Measurements from ENCODE around the gene SRGAP1. TPM values are rescaled to one million over a fixed set of nuclear protein-coding genes. Genes with fewer than 3 reads are reported as not detected.

Gene SRGAP1
- total and polyA plus RNA-seq, 2 of the 4 experiments (the other 2 are of a cell fraction) = 10.0 to 10.2 TPM

DNA sequence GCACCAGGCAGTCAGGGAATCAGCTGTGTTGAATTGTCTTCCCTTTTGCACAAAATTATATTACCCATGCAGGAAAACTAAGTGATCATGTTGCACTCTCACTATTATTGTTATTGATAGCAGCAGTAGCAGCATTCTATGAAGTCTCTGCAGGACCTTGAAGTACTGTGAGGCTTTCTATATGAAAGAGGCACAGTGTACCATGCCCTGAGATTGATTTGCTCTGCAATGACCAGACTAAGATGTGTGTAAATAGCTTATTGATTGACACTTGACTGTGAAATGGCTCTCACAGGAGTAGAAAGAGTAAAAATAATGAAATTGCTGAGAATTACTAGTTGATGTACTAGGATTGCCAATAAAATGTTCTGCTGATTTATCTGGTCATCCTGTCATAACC, 277.7 kb downstream of the SRGAP1 start:
- Histone ChIP-seq H2BK15ac (ENCODE audit: low read depth, low read length) (no peak overlapping the region), H3K4me1 (ENCODE audit: control insufficient read depth, insufficient read depth, low read length) (peaks cover 8% of the 10 kb centered on the region; the same call in 1 of the 2 replicates), H3K9me3 (ENCODE audit: control insufficient read depth, insufficient read depth, low read length) (no peaks in the 10 kb centered on the region), H3K4me3 (ENCODE audit: insufficient read depth, low read depth, low read length) (no peak overlapping the region), H4K5ac (ENCODE audit: low read depth, low read length) (no peak overlapping the region), H2AK5ac (ENCODE audit: low read depth, low read length) (no peak overlapping the region), H3K4me2 (ENCODE audit: low read depth, low read length) (no peak overlapping the region), H3K27ac (ENCODE audit: insufficient read depth, low read length) (no peak overlapping the region), H4K20me1 (ENCODE audit: insufficient read depth, low read length) (no peaks in the 10 kb centered on the region), H3K9ac (ENCODE audit: low read depth, low read length) (no peak overlapping the region), H2BK120ac (ENCODE audit: low read depth, low read length) (no peak overlapping the region), H2AK9ac (replicated peaks; ENCODE audit: low read depth, low read length, poor library complexity) (no peak overlapping the region), H2BK5ac (ENCODE audit: low read depth, low read length, poor library complexity, severe bottlenecking) (no peak overlapping the region), H3K56ac (ENCODE audit: extremely low read depth, insufficient read depth, low read length) (no peak overlapping the region), H4K8ac (ENCODE audit: low read depth in 2 of 2, low read length in 2 of 2) (no peak overlapping the region), H2BK20ac (ENCODE audit: low read depth, low read length) (no peak overlapping the region), H3K23ac (ENCODE audit: low read depth, low read length) (no peak overlapping the region), H3K36me3 (ENCODE audit: control insufficient read depth, insufficient read depth, low read length) (peaks cover 29% of the 10 kb centered on the region), H4K91ac (ENCODE audit: insufficient read depth, low read depth, low read length) (no peak overlapping the region), H3K4ac (ENCODE audit: low read depth, low read length) (no peak overlapping the region), H2AFZ (replicated peaks; ENCODE audit: low read length, poor library complexity) (no peak overlapping the region), H3K79me1 (ENCODE audit: low read depth in 1 of 2, low read length in 2 of 2) (peaks cover 32 to 55% of the 10 kb centered on the region in 2 experiments), H3K27me3 (ENCODE audit: control insufficient read depth, insufficient read depth, low read length) (no peaks in the 10 kb centered on the region), H3K9me1 (ENCODE audit: insufficient read depth, low read length) (peaks cover 10% of the 10 kb centered on the region), H3K14ac (replicated peaks; ENCODE audit: low read depth, low read length) (no peak overlapping the region), H3K18ac (ENCODE audit: low read depth, low read length) (no peak overlapping the region)
- ChIA-PET CTCF (no interaction called here), POLR2A (ENCODE audit: unreplicated experiment) (no interaction called here)
- BruUV-seq (replicated peaks) = no TSS peak
- dilution Hi-C loops (cut with HindIII; ENCODE audit: low sequenced_read_pairs, unreplicated experiment) (no loop called here), in situ Hi-C loops (cut with MboI; ENCODE audit: low sequenced_read_pairs) (no loop called here), intact Hi-C loops (cut with micrococcal nuclease) (no loop called here)
- TF ChIP-seq RAD21 (IDR thresholded peaks at IDR 0.05; ENCODE audit: low read length) = no peak
- ATAC-seq (ENCODE audit: low read depth) (no peak), DNase-seq (no peak)
